ENCODE data around the gene C11orf87.

C11orf87 gene

GRCh38 chr11:109454857-109455256 lies 32.9 kb downstream of the C11orf87 start:
- DNase-seq = no peak

Measured in T1000 (cell line).